GM12874 (cell line): Measurements from ENCODE around the gene INCENP.

Experiments used
- TF ChIP-seq, protein P1 (sequence below): IDR thresholded peaks from 2 replicates; pipeline ENCODE4 v1.5.1; 2011; ENCODE audit warnings: low read depth, mild to moderate bottlenecking, control low read depth, low read length, moderate library complexity; ENCODE audit not compliant: insufficient read depth

The INCENP gene

DNA sequence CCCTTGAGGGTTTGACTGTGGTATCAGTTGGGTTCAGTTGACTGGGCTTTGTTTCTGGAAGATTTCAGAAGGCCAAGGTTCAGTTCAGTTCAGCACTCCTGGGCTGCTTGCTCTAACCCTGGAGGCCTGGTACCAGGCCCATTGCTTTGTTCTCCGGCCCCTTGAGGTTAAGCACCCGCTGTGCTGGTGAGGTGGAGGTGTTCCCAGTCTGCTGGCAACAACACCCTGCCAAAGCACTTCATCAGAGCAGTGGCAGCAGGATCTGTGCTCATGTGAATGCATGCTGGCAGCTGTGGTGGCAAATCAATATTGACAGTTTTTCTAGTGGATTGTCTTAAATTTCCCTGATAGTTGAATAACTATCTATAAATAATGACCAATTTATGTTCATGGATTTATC is 62.4 kb downstream of the INCENP start:
- TF ChIP-seq, protein P1, sequence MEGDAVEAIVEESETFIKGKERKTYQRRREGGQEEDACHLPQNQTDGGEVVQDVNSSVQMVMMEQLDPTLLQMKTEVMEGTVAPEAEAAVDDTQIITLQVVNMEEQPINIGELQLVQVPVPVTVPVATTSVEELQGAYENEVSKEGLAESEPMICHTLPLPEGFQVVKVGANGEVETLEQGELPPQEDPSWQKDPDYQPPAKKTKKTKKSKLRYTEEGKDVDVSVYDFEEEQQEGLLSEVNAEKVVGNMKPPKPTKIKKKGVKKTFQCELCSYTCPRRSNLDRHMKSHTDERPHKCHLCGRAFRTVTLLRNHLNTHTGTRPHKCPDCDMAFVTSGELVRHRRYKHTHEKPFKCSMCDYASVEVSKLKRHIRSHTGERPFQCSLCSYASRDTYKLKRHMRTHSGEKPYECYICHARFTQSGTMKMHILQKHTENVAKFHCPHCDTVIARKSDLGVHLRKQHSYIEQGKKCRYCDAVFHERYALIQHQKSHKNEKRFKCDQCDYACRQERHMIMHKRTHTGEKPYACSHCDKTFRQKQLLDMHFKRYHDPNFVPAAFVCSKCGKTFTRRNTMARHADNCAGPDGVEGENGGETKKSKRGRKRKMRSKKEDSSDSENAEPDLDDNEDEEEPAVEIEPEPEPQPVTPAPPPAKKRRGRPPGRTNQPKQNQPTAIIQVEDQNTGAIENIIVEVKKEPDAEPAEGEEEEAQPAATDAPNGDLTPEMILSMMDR: no peak

DNA sequence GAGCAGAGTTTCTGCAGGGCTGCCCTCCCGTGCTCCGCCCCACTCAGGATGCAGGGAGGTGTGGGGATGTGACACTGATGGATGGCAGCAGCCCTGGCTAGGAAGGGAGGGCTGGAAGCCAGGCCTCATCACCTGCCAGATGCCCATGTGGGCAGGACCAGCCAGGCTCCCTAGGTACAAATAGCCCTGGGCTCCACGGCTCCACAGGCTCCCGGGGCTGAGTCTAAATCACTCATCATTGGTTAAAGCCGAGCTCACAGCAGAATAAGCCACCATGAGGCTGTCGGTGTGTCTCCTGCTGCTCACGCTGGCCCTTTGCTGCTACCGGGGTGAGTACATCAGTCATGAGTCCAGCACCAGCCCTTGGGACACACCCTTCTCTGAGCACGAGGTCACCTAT is 66.2 kb downstream of the INCENP start, which contains the start of gene SCGB1D1:
TSS of gene SCGB1D1 (plus strand) at position 206 of the 400 bp plus-strand sequence. CDS start at position 275, 69 bp downstream.
- TF ChIP-seq, protein P1: no peak

DNA sequence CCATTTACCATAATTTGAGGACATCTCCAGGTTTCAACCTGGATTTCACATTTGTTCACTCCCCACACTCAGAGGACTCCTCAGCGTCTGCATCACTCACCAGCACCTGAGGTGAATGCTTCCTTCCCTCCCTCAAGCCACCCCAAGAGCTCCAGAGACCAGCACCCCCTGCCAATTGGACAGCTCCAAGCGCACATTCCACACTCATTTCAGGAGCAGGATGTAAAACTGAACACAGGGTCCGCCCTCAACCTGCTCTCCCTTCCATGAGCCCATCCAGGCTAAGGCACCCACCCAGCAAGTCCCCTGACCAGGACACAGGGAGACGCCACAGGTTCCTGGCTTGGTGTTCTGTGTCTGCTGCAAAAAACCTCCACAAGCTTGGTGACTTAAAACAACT is 70.1 kb downstream of the INCENP start:
- TF ChIP-seq, protein P1: no peak

DNA sequence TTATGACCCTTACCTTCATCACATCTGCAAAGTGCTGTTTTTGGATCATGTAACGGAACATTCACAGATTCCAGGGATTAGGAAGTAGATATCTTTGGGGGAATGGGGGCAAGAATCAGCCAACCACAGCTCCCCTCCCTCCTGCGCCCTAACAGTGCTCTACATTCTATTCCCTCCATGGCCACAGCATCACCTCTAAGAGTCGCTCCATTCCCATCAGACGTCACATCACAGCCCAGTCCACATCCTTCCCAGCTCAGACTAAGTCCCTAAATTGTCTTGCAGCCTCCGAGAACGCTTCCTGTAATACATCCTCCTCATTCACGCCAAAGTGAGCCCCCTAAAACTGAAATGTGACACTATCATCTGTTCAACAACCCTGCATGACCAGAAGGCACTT is 72.1 kb downstream of the INCENP start:
- TF ChIP-seq, protein P1: no peak

DNA sequence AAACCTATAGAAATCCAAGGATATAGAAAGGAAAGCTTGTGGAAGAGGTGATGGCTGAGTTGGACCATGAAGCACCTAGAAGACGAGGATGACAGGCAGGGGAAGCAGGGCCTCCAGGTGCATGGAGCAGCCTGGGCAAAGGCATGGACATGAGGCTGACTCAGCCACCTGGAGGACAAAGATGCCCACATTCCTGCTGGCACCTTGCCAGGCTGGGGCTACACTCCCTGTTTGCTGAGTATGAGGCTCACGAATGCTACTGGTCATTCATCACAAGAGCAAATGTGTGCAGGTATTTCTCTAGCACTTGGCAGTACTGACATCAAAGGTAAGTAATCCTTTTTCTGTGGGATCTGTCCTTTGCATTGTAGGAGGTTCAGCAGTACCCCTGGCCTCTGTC is 77.6 kb downstream of the INCENP start:
- TF ChIP-seq, protein P1: no peak
